ENCODE measurements around the gene AFG3L2.

Gene AFG3L2

DNA sequence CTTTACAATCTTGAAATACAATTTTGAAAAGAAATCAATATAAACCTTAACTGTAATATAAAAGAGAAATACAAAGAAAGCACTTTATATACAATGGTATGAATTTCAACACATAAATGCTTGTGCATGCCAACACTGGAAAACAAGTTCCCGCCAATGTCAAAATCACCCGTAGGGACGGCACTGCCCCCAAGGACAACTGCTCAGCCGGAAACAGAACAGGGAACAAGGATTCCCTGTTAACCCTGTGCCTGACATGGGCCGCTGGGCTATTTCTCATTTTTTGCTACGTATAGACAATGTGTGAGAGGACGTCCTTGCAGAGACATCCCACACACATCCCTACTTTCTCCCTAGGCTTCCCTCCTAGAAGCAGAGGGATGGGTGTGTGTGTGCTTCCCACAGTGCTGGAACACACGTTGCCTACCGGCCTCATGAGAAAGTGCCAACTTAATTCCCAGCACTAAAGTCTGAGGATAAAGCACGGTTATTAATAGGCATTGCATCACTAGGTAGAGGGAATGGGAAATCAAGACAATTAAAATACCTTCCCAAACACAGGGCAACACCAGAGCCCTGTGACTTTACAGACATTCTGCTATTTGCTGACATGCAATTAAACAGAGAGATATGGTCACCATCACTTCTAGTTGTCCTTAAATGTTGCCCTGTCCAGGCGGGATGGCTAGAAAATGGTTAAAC is 14.4 kb downstream of the AFG3L2 start:
- no peak overlapping the region for H3K4me3 ChIP-seq (replicated peaks; ENCODE audit: low read depth, low read length)
- TF ChIP-seq, protein P1, sequence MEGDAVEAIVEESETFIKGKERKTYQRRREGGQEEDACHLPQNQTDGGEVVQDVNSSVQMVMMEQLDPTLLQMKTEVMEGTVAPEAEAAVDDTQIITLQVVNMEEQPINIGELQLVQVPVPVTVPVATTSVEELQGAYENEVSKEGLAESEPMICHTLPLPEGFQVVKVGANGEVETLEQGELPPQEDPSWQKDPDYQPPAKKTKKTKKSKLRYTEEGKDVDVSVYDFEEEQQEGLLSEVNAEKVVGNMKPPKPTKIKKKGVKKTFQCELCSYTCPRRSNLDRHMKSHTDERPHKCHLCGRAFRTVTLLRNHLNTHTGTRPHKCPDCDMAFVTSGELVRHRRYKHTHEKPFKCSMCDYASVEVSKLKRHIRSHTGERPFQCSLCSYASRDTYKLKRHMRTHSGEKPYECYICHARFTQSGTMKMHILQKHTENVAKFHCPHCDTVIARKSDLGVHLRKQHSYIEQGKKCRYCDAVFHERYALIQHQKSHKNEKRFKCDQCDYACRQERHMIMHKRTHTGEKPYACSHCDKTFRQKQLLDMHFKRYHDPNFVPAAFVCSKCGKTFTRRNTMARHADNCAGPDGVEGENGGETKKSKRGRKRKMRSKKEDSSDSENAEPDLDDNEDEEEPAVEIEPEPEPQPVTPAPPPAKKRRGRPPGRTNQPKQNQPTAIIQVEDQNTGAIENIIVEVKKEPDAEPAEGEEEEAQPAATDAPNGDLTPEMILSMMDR (IDR thresholded peaks at IDR 0.05; ENCODE audit: low read depth, low read length, missing control alignments), result no peak
- no peak for DNase-seq (ENCODE audit: extremely low read depth, low read depth)

DNA sequence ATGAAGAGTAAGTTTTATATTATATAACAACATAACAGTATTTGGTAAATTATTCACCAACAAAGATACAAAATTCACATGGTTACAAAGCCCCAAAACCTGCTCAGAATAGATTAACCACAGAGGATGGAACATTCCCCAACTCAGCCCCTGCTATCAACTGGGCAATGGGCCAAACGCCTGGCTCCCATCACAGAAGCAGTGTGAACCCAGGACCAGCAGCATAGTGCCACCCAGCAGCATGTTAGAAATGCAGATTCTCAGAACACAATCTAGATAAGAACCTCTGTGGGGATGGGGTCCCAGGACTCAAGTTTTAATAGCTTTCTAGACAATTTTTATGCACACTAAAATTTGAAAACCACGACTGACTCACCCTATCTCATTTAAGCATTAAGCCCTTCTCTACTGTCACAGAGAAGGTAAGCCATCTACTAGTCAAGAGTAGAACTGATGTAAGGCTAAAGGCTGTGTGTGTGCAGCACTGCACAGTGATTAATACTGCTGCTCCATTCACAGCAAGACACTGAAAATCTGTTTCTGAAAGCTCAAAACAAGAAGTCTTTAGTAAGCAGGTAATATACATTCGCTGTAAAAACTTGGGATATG is 15.2 kb downstream of the AFG3L2 start:
- TF ChIP-seq, protein P1 (IDR thresholded peaks at IDR 0.05; ENCODE audit: low read depth, low read length, missing control alignments), result no peak
- H3K4me3 ChIP-seq (replicated peaks; ENCODE audit: low read depth, low read length), result no peak overlapping the region
- DNase-seq (ENCODE audit: extremely low read depth, low read depth), result no peak

DNA sequence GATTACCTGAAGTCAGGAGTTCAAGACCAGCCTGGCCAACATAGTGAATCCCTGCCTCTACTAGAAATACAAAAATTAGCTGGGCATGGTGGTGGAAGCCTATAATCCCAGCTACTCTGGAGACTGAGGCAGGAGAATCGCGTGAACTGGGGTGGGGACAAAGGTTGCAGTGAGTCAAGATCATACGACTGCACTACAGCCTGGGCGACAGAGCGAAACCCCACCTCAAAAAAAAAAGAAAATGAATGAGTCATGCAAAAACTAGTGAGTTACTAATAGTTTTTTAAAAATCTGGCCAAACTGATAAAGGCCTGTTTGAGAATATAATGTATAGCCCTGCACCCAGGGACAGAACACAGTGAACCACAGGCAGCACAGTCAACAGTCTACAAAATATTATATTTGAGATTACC is 17.5 kb downstream of the AFG3L2 start:
- no peak for DNase-seq (ENCODE audit: extremely low read depth, low read depth)
- no peak overlapping the region for H3K4me3 ChIP-seq (replicated peaks; ENCODE audit: low read depth, low read length)
- TF ChIP-seq, protein P1 (IDR thresholded peaks at IDR 0.05; ENCODE audit: low read depth, low read length, missing control alignments), result no peak

DNA sequence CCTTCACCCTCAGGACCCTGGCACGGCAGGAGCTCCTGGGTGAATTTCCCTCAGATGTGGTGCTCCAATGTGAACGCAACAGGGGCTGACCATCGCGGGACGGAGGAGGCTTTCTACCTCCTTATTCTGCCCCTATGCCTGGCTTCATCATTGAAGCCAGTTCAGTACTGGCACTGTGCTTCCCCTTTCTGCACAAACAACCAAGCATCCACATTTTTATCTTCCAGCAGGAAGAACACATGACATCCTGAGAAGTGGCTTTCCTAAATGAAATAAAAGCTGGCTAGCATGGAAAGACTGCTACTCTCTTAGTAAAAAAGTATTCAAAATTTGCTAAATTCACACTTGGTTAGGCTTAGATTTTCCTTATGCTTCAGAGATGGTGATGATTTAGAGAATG is 24.8 kb downstream of the AFG3L2 start:
- no peak overlapping the region for H3K4me3 ChIP-seq (replicated peaks; ENCODE audit: low read depth, low read length)
- DNase-seq (ENCODE audit: extremely low read depth, low read depth), result no peak
- TF ChIP-seq, protein P1 (IDR thresholded peaks at IDR 0.05; ENCODE audit: low read depth, low read length, missing control alignments), result no peak

DNA sequence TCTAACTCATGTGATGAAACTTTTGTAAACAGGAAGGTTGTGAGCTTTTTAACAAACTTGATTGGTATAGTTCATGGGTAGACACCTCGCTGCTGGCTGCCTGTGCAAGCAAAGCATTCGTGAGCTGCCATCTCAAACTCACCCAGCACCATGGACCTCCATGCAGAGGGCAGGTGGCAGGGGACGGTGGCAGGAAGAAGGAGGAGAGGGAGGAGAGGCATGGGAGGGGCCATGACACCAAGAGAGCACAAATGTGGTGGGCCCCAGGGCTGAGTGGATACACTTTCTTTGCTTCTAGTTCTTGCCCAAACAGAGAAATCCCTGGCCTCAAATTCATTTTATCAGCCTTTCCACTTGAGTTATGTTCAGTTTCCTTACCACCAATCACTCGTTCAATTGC is 29.1 kb downstream of the AFG3L2 start:
- TF ChIP-seq, protein P1 (IDR thresholded peaks at IDR 0.05; ENCODE audit: low read depth, low read length, missing control alignments), result no peak
- DNase-seq (ENCODE audit: extremely low read depth, low read depth), result no peak
- H3K4me3 ChIP-seq (replicated peaks; ENCODE audit: low read depth, low read length), result no peak overlapping the region

DNA sequence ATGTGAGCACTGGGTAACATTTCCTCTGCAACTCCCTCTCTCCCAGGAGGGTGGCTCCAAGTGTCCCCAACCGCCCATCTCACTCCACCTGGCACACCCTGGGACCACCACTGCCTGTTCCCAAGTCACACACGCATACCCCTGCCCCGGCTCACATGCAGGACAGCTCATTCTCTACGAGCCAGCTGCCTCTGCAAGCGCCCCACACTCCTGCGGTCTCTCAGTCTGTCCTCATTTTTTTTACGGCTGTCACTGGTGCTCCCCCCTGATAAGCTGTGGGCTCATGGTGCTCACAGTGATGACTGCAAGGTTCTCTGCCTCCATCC is 30.8 kb downstream of the AFG3L2 start:
- DNase-seq (ENCODE audit: extremely low read depth, low read depth), result no peak
- TF ChIP-seq, protein P1 (IDR thresholded peaks at IDR 0.05; ENCODE audit: low read depth, low read length, missing control alignments), result no peak
- H3K4me3 ChIP-seq (replicated peaks; ENCODE audit: low read depth, low read length), result no peak overlapping the region
